ENCODE data around the gene PPP2R5E.

DNA sequence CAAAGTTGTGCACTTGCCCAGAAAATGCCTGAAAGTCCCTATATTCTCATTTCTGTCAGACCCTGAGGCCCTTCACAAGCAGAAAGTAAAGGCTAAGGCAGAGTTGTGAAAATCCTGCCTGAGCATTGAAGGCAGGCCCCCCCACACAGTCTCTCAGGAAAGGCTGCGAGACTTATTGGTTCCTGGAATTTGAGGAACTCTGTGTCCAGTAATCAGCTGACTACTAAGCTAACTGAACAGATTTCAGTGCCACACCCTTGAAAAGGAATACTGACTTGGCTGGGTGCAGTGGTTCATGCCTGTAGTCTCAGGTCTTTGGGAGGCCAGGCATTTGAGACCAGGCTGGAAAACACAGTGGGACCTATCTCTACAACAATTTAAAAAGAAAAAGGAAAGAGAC is 21.1 kb upstream of the PPP2R5E start:
- TF ChIP-seq, protein P1, sequence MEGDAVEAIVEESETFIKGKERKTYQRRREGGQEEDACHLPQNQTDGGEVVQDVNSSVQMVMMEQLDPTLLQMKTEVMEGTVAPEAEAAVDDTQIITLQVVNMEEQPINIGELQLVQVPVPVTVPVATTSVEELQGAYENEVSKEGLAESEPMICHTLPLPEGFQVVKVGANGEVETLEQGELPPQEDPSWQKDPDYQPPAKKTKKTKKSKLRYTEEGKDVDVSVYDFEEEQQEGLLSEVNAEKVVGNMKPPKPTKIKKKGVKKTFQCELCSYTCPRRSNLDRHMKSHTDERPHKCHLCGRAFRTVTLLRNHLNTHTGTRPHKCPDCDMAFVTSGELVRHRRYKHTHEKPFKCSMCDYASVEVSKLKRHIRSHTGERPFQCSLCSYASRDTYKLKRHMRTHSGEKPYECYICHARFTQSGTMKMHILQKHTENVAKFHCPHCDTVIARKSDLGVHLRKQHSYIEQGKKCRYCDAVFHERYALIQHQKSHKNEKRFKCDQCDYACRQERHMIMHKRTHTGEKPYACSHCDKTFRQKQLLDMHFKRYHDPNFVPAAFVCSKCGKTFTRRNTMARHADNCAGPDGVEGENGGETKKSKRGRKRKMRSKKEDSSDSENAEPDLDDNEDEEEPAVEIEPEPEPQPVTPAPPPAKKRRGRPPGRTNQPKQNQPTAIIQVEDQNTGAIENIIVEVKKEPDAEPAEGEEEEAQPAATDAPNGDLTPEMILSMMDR (IDR thresholded peaks at IDR 0.05; ENCODE audit: control extremely low read depth in 1 of 3, insufficient read depth in 1 of 3, low read depth in 1 of 3, low read length in 3 of 3): no peak
- TF ChIP-seq TCF12 (IDR thresholded peaks at IDR 0.05; ENCODE audit: low read depth, low read length): no peak
- TF ChIP-seq, protein P2, sequence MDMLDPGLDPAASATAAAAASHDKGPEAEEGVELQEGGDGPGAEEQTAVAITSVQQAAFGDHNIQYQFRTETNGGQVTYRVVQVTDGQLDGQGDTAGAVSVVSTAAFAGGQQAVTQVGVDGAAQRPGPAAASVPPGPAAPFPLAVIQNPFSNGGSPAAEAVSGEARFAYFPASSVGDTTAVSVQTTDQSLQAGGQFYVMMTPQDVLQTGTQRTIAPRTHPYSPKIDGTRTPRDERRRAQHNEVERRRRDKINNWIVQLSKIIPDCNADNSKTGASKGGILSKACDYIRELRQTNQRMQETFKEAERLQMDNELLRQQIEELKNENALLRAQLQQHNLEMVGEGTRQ (IDR thresholded peaks at IDR 0.05; ENCODE audit: low read length): no peak
- no peak for TF ChIP-seq HDAC6 (IDR thresholded peaks at IDR 0.05; ENCODE audit: low read depth, low read length)
- TF ChIP-seq MAFK (IDR thresholded peaks at IDR 0.05; ENCODE audit: low read depth, low read length): no peak
- no peak for TF ChIP-seq EP300 (IDR thresholded peaks at IDR 0.05; ENCODE audit: borderline replicate concordance in 1 of 2, low read depth in 2 of 2, low read length in 2 of 2)
- no peak for TF ChIP-seq BCL11A (IDR thresholded peaks at IDR 0.05; ENCODE audit: low read depth in 2 of 2, low read length in 2 of 2)
- no peak for TF ChIP-seq RFX5 (IDR thresholded peaks at IDR 0.05; ENCODE audit: borderline replicate concordance, low read depth, low read length)
- no peak for TF ChIP-seq JUND (IDR thresholded peaks at IDR 0.05; ENCODE audit: low read length)
- no peak for TF ChIP-seq CREB1 (IDR thresholded peaks at IDR 0.05)
- TF ChIP-seq RXRA (IDR thresholded peaks at IDR 0.05; ENCODE audit: insufficient read depth, low read depth, low read length): no peak
- no peak for TF ChIP-seq POLR2AphosphoS5 (IDR thresholded peaks at IDR 0.05; ENCODE audit: low read depth, low read length)
- TF ChIP-seq EZH2 (IDR thresholded peaks at IDR 0.05; ENCODE audit: low read depth, low read length, severe bottlenecking): no peak
- TF ChIP-seq POLR2A (IDR thresholded peaks at IDR 0.05; ENCODE audit: control extremely low read depth in 1 of 2, low read depth in 2 of 2, low read length in 2 of 2): no peak

Measured in H1 (cell line).